Parathyroid adenoma (tissue), 2 donors: Measurements from ENCODE around the gene ZNF462.

Source experiments
- H2AFZ ChIP-seq: fragments of 300-600 bp; sonication (generic); one replicate; pipeline ENCODE4 v1.7.0; 2017; ENCODE audit warnings: antibody characterized with exemption, mild to moderate bottlenecking
- H3K27ac ChIP-seq: fragments of 300-600 bp; sonication (generic); one replicate; pipeline ENCODE4 v1.7.0; 2017
- H3K27me3 ChIP-seq: fragments of 300-600 bp; sonication (generic); one replicate; pipeline ENCODE4 v1.7.0; 2017; ENCODE audit warnings: low read length; ENCODE audit not compliant: control insufficient read depth, insufficient read depth
- H3K36me3 ChIP-seq: fragments of 300-600 bp; sonication (generic); one replicate; pipeline ENCODE4 v1.7.0; 2017; ENCODE audit warnings: low read length; ENCODE audit not compliant: control insufficient read depth, insufficient read depth
- H3K4me1 ChIP-seq: fragments of 300-600 bp; sonication (generic); one replicate; pipeline ENCODE4 v1.7.0; 2017; ENCODE audit warnings: control low read depth
- H3K4me2 ChIP-seq: fragments of 300-600 bp; sonication (generic); one replicate; pipeline ENCODE4 v1.7.0; 2017; ENCODE audit warnings: low read length
- H3K4me3 ChIP-seq: fragments of 300-600 bp; sonication (generic); one replicate; pipeline ENCODE4 v1.7.0; 2017; ENCODE audit warnings: low read depth, low read length
- H3K79me2 ChIP-seq: fragments of 300-600 bp; sonication (generic); one replicate; pipeline ENCODE4 v1.7.0; 2017; ENCODE audit warnings: control low read depth
- H3K9ac ChIP-seq: fragments of 300-600 bp; sonication (generic); one replicate; pipeline ENCODE4 v1.7.0; 2017; ENCODE audit warnings: mild to moderate bottlenecking
- H3K9me3 ChIP-seq: fragments of 300-600 bp; sonication (generic); one replicate; pipeline ENCODE4 v1.7.0; 2017; ENCODE audit warnings: low read length; ENCODE audit not compliant: control insufficient read depth
- TF ChIP-seq, protein P1 (sequence below): fragments of 300-600 bp; sonication (generic); IDR thresholded peaks from one replicate; pipeline ENCODE4 v1.7.0; 2017; ENCODE audit warnings: antibody characterized with exemption, mild to moderate bottlenecking
- donor health status: primary hyperparathyroidism.

The ZNF462 gene

DNA sequence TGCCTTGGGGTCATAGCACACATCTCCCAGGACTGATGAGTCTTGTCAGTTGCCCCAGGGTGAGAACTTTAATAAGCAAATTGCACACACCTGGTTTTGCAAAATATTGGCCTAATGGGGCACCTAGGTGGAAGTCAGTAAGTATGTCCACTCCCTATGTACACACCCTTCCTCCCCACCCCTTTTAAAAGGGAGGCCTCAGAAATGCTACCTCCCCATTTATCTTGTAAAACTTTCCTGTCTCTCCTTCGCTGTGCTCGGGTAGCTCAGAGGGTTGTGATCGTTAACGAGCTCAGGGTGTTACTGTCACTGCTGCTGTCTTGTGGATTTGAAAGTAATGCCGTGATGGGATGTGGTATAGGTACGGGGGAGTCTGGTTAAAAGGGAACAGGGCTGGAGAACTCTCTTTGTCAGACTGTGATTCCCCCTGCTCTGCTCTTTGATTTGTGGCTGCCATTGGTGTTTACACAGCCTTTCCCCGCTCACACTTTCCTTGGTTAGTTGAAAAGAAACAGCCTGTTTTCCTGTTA lies 26.2 kb downstream of the ZNF462 start:
- H3K27me3 ChIP-seq, result no peaks in the 10 kb centered on the region
- no peak overlapping the region for H3K4me2 ChIP-seq
- H3K4me1 ChIP-seq, result peaks cover 3% of the 10 kb centered on the region
- H2AFZ ChIP-seq, result no peak overlapping the region
- TF ChIP-seq, protein P1, sequence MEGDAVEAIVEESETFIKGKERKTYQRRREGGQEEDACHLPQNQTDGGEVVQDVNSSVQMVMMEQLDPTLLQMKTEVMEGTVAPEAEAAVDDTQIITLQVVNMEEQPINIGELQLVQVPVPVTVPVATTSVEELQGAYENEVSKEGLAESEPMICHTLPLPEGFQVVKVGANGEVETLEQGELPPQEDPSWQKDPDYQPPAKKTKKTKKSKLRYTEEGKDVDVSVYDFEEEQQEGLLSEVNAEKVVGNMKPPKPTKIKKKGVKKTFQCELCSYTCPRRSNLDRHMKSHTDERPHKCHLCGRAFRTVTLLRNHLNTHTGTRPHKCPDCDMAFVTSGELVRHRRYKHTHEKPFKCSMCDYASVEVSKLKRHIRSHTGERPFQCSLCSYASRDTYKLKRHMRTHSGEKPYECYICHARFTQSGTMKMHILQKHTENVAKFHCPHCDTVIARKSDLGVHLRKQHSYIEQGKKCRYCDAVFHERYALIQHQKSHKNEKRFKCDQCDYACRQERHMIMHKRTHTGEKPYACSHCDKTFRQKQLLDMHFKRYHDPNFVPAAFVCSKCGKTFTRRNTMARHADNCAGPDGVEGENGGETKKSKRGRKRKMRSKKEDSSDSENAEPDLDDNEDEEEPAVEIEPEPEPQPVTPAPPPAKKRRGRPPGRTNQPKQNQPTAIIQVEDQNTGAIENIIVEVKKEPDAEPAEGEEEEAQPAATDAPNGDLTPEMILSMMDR, result no peak
- H3K36me3 ChIP-seq, result no peaks in the 10 kb centered on the region
- no peak overlapping the region for H3K4me3 ChIP-seq
- peaks cover 52% of the 10 kb centered on the region for H3K79me2 ChIP-seq
- no peak overlapping the region for H3K27ac ChIP-seq
- H3K9ac ChIP-seq, result no peak overlapping the region
- no peaks in the 10 kb centered on the region for H3K9me3 ChIP-seq

- H3K27me3 ChIP-seq, result no peaks in the 10 kb centered on the region
- peaks cover 38% of the 10 kb centered on the region for H3K79me2 ChIP-seq
- no peak overlapping the region for H3K4me3 ChIP-seq
- no peaks in the 10 kb centered on the region for H3K9me3 ChIP-seq
- no peaks in the 10 kb centered on the region for H3K36me3 ChIP-seq
- no peak overlapping the region for H3K4me2 ChIP-seq
- TF ChIP-seq, protein P1, result no peak
- peaks cover 8% of the 10 kb centered on the region for H3K4me1 ChIP-seq
- H2AFZ ChIP-seq, result no peak overlapping the region
- no peak overlapping the region for H3K27ac ChIP-seq
- no peak overlapping the region for H3K9ac ChIP-seq
Observed at GRCh38 chr9:106890608-106891007, 27.6 kb downstream of the ZNF462 start.

GRCh38 chr9:106891286-106891685 lies 28.3 kb downstream of the ZNF462 start:
- Histone ChIP-seq H3K9me3 (no peaks in the 10 kb centered on the region), H3K4me2 (no peak overlapping the region), H3K27me3 (no peaks in the 10 kb centered on the region), H3K4me3 (no peak overlapping the region), H3K4me1 (peaks cover 8% of the 10 kb centered on the region), H3K27ac (no peak overlapping the region), H3K9ac (no peak overlapping the region), H3K36me3 (no peaks in the 10 kb centered on the region), H2AFZ (no peak overlapping the region), H3K79me2 (peaks cover 32% of the 10 kb centered on the region)
- TF ChIP-seq, protein P1, result no peak

DNA sequence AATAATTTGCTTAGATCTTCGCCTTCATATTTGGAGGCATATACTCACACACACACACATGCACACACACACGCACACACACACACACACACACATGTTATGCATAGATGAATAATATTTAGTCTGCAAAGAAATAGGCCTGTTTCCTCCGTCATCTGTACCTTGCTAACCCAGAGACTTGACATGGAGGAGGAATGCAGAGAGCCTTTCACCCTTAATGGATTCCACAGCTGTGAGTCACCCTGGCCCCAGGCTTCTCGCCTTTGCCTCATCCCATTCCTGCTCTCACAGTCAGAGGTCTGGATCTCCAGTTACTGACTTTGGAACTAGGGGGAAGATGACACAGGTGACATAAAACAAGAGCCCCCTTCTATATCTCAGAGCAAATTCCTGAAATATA lies 29.7 kb downstream of the ZNF462 start:
- H3K4me1 ChIP-seq, result peaks cover 11% of the 10 kb centered on the region
- H3K36me3 ChIP-seq, result no peaks in the 10 kb centered on the region
- H3K4me2 ChIP-seq, result no peak overlapping the region
- H2AFZ ChIP-seq, result no peak overlapping the region
- H3K79me2 ChIP-seq, result peaks cover 22% of the 10 kb centered on the region
- no peak overlapping the region for H3K27ac ChIP-seq
- H3K27me3 ChIP-seq, result no peaks in the 10 kb centered on the region
- H3K4me3 ChIP-seq, result no peak overlapping the region
- H3K9me3 ChIP-seq, result no peaks in the 10 kb centered on the region
- no peak overlapping the region for H3K9ac ChIP-seq
- TF ChIP-seq, protein P1, result no peak

- H2AFZ ChIP-seq, result no peak overlapping the region
- no peak overlapping the region for H3K4me2 ChIP-seq
- H3K9ac ChIP-seq, result no peak overlapping the region
- TF ChIP-seq, protein P1, result no peak
- peaks cover 11% of the 10 kb centered on the region for H3K4me1 ChIP-seq
- peaks cover 21% of the 10 kb centered on the region for H3K79me2 ChIP-seq
- H3K27me3 ChIP-seq, result no peaks in the 10 kb centered on the region
- H3K27ac ChIP-seq, result no peak overlapping the region
- H3K36me3 ChIP-seq, result no peaks in the 10 kb centered on the region
- no peak overlapping the region for H3K4me3 ChIP-seq
- no peaks in the 10 kb centered on the region for H3K9me3 ChIP-seq
Observed at GRCh38 chr9:106893088-106893487, 30.1 kb downstream of the ZNF462 start.
